ENCODE results near the gene FNIP2. TPM values are rescaled to one million over a fixed set of nuclear protein-coding genes. Genes with fewer than 3 reads are reported as not detected.

Gene FNIP2
- polyA plus RNA-seq, 1 donor from 2014 or later = 51.7 TPM

DNA sequence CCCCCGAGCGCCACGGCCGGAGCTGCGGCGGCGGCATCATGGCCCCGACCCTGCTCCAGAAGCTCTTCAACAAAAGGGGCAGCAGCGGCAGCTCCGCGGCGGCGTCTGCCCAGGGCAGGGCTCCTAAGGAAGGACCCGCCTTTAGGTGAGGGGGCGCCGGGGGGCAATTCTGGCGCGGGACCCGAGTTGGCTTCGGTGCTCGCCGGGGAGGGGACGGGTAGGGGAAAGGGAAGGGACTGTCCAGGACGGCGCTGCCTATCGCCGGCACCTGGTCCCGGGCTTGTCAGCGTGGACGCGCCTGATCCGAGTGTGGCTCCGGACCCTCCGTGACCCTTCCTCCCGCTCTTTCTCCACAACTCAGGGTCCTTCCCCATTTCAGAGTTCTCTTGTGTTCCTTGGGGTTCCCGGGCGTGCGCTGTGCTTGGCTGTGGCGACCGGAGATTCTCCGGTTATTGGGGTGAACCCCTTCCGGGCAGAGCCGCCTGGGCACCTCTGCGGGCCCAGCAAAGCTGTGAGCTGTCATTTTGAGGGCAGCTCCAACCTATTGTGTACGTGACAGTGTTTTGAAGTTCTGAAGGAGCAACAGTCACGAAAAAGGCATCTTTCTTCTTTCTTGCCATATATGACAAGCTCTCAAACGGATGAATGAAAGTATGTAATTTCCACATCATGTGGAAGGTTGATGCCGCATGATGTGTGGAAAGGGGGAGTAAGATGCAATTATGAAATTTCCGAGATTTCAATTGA, 522 bp downstream of the FNIP2 start:
- H3K9me2 ChIP-seq (ENCODE audit: insufficient read depth, low read length) = no peaks in the 10 kb centered on the region
- H3K79me2 ChIP-seq (replicated peaks; ENCODE audit: insufficient read depth, low read length) = peaks cover 65% of the 10 kb centered on the region
- H4K20me1 ChIP-seq (ENCODE audit: insufficient read depth) = no peaks in the 10 kb centered on the region
- peak overlapping the region; percentile 92 for H3K4me3 ChIP-seq (ENCODE audit: low read length)
- H3K4me2 ChIP-seq (ENCODE audit: low read length) = peak overlapping the region; percentile 85
- no peaks in the 10 kb centered on the region for H3F3A ChIP-seq (ENCODE audit: insufficient read depth, low read length, poor library complexity, severe bottlenecking)
- no peaks in the 10 kb centered on the region for H3K27me3 ChIP-seq (ENCODE audit: insufficient read depth, low read depth, low read length)
- H3K9ac ChIP-seq (ENCODE audit: low read length) = peak overlapping the region; percentile 92
- TF ChIP-seq RAD21 (conservative IDR thresholded peaks at IDR 0.05) (peak; percentile 25), POLR2AphosphoS5 (IDR thresholded peaks at IDR 0.05) (peak; percentile 59), EP300 (conservative IDR thresholded peaks at IDR 0.05; ENCODE audit: poor library complexity, severe bottlenecking) (peak; percentile 68), TAF1 (IDR thresholded peaks at IDR 0.05; ENCODE audit: low read depth) (peak; percentile 10), SMC3 (conservative IDR thresholded peaks at IDR 0.05; ENCODE audit: poor library complexity) (no peak), EZH2 (IDR thresholded peaks at IDR 0.05; ENCODE audit: borderline replicate concordance, insufficient read depth, low read length, poor library complexity, severe bottlenecking) (no peak), MXI1 (conservative IDR thresholded peaks at IDR 0.05; ENCODE audit: poor library complexity, severe bottlenecking) (peak; percentile 49)
- TF ChIP-seq, protein P1, sequence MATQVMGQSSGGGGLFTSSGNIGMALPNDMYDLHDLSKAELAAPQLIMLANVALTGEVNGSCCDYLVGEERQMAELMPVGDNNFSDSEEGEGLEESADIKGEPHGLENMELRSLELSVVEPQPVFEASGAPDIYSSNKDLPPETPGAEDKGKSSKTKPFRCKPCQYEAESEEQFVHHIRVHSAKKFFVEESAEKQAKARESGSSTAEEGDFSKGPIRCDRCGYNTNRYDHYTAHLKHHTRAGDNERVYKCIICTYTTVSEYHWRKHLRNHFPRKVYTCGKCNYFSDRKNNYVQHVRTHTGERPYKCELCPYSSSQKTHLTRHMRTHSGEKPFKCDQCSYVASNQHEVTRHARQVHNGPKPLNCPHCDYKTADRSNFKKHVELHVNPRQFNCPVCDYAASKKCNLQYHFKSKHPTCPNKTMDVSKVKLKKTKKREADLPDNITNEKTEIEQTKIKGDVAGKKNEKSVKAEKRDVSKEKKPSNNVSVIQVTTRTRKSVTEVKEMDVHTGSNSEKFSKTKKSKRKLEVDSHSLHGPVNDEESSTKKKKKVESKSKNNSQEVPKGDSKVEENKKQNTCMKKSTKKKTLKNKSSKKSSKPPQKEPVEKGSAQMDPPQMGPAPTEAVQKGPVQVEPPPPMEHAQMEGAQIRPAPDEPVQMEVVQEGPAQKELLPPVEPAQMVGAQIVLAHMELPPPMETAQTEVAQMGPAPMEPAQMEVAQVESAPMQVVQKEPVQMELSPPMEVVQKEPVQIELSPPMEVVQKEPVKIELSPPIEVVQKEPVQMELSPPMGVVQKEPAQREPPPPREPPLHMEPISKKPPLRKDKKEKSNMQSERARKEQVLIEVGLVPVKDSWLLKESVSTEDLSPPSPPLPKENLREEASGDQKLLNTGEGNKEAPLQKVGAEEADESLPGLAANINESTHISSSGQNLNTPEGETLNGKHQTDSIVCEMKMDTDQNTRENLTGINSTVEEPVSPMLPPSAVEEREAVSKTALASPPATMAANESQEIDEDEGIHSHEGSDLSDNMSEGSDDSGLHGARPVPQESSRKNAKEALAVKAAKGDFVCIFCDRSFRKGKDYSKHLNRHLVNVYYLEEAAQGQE (IDR thresholded peaks at IDR 0.05; ENCODE audit: borderline replicate concordance) = no peak
- TF ChIP-seq, protein P2, sequence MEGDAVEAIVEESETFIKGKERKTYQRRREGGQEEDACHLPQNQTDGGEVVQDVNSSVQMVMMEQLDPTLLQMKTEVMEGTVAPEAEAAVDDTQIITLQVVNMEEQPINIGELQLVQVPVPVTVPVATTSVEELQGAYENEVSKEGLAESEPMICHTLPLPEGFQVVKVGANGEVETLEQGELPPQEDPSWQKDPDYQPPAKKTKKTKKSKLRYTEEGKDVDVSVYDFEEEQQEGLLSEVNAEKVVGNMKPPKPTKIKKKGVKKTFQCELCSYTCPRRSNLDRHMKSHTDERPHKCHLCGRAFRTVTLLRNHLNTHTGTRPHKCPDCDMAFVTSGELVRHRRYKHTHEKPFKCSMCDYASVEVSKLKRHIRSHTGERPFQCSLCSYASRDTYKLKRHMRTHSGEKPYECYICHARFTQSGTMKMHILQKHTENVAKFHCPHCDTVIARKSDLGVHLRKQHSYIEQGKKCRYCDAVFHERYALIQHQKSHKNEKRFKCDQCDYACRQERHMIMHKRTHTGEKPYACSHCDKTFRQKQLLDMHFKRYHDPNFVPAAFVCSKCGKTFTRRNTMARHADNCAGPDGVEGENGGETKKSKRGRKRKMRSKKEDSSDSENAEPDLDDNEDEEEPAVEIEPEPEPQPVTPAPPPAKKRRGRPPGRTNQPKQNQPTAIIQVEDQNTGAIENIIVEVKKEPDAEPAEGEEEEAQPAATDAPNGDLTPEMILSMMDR (IDR thresholded peaks at IDR 0.05; ENCODE audit: poor library complexity, severe bottlenecking) = no peak
- peak overlapping the region; percentile 29 for H2AFZ ChIP-seq (ENCODE audit: low read depth, low read length)
- no peaks in the 10 kb centered on the region for H3K9me3 ChIP-seq (ENCODE audit: low read length)
- H3K36me3 ChIP-seq (ENCODE audit: insufficient read depth, low read length) = no peaks in the 10 kb centered on the region
- peak overlapping the region; percentile 89 for H3K27ac ChIP-seq (ENCODE audit: low read length)

DNA sequence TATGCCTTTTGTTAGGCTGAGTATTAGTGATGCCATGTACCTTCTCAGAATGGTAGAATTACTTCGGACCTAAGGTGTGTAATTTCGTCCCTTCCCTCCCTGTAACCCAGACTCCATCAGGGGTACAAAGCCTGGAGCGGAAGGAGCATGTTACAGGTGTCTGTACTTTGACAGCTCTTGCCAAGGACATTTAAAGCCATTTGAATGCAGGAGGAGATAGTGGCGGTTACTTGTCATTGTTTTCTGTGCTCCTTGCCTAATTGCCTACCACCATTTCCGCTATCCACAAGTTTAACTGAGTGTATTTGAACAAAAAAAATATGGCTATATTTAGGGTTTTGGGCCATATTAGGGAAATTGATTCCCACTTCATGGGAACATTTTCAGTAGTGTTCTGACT, 1.8 kb downstream of the FNIP2 start:
- H3K9ac ChIP-seq (ENCODE audit: low read length) = no peak overlapping the region
- TF ChIP-seq, protein P1 (IDR thresholded peaks at IDR 0.05; ENCODE audit: borderline replicate concordance) = no peak
- TF ChIP-seq, protein P2 (IDR thresholded peaks at IDR 0.05; ENCODE audit: poor library complexity, severe bottlenecking) = no peak
- no peak for TF ChIP-seq RAD21 (conservative IDR thresholded peaks at IDR 0.05)
- no peak for TF ChIP-seq TAF1 (IDR thresholded peaks at IDR 0.05; ENCODE audit: low read depth)
- TF ChIP-seq EP300 (conservative IDR thresholded peaks at IDR 0.05; ENCODE audit: poor library complexity, severe bottlenecking) = no peak
- TF ChIP-seq MXI1 (conservative IDR thresholded peaks at IDR 0.05; ENCODE audit: poor library complexity, severe bottlenecking) = no peak
- TF ChIP-seq EZH2 (IDR thresholded peaks at IDR 0.05; ENCODE audit: borderline replicate concordance, insufficient read depth, low read length, poor library complexity, severe bottlenecking) = no peak
- no peak for TF ChIP-seq SMC3 (conservative IDR thresholded peaks at IDR 0.05; ENCODE audit: poor library complexity)
- TF ChIP-seq POLR2AphosphoS5 (IDR thresholded peaks at IDR 0.05) = no peak
- H4K20me1 ChIP-seq (ENCODE audit: insufficient read depth) = no peaks in the 10 kb centered on the region
- H3K27ac ChIP-seq (ENCODE audit: low read length) = no peak overlapping the region
- H3K27me3 ChIP-seq (ENCODE audit: insufficient read depth, low read depth, low read length) = no peaks in the 10 kb centered on the region
- H3K36me3 ChIP-seq (ENCODE audit: insufficient read depth, low read length) = no peaks in the 10 kb centered on the region
- H3K4me3 ChIP-seq (ENCODE audit: low read length) = peak overlapping the region; percentile 92
- peaks cover 77% of the 10 kb centered on the region for H3K79me2 ChIP-seq (replicated peaks; ENCODE audit: insufficient read depth, low read length)
- no peaks in the 10 kb centered on the region for H3K9me3 ChIP-seq (ENCODE audit: low read length)
- H2AFZ ChIP-seq (ENCODE audit: low read depth, low read length) = no peak overlapping the region
- peak overlapping the region; percentile 85 for H3K4me2 ChIP-seq (ENCODE audit: low read length)
- H3F3A ChIP-seq (ENCODE audit: insufficient read depth, low read length, poor library complexity, severe bottlenecking) = no peaks in the 10 kb centered on the region
- H3K9me2 ChIP-seq (ENCODE audit: insufficient read depth, low read length) = no peaks in the 10 kb centered on the region

Measured in neural cell (in vitro differentiated cells).